HG03469 (cell line): ENCODE measurements around the gene NLRP9.

Experiments used
- ATAC-seq: cut with Tn5 transposase; IDR thresholded peaks from one replicate; pipeline ENCODE4 v1.9.1; 2021; ENCODE audit warnings: mild to moderate bottlenecking, moderate library complexity, moderate number of reproducible peaks; ENCODE audit not compliant: unreplicated experiment

Gene NLRP9

GRCh38 chr19:55704494-55705245 lies 33.5 kb downstream of the NLRP9 start:
- no peak for ATAC-seq

GRCh38 chr19:55703790-55704215 lies 34.4 kb downstream of the NLRP9 start:
- no peak for ATAC-seq

- no peak for ATAC-seq
Measured at GRCh38 chr19:55702131-55702627, 36.0 kb downstream of the NLRP9 start.

GRCh38 chr19:55700813-55701212 lies 37.4 kb downstream of the NLRP9 start:
- ATAC-seq, result no peak

- ATAC-seq, result no peak
Measured at GRCh38 chr19:55699221-55699620, 39.0 kb downstream of the NLRP9 start.

GRCh38 chr19:55698256-55698655 lies 39.9 kb downstream of the NLRP9 start:
- ATAC-seq, result no peak

- ATAC-seq, result no peak
Measured at GRCh38 chr19:55697698-55698097, 40.5 kb downstream of the NLRP9 start.

GRCh38 chr19:55697069-55697440 lies 41.1 kb downstream of the NLRP9 start:
- no peak for ATAC-seq

GRCh38 chr19:55696301-55697068 lies 41.7 kb downstream of the NLRP9 start:
- no peak for ATAC-seq

- no peak for ATAC-seq
Measured at GRCh38 chr19:55695511-55696290, 42.5 kb downstream of the NLRP9 start.

- no peak for ATAC-seq
Measured at GRCh38 chr19:55694656-55695491, 43.3 kb downstream of the NLRP9 start.

- ATAC-seq, result no peak
Measured at GRCh38 chr19:55694241-55694655, 44.0 kb downstream of the NLRP9 start.

GRCh38 chr19:55693336-55693974 lies 44.7 kb downstream of the NLRP9 start:
- ATAC-seq, result no peak

GRCh38 chr19:55692681-55693081 lies 45.5 kb downstream of the NLRP9 start:
- no peak for ATAC-seq

- no peak for ATAC-seq
Measured at GRCh38 chr19:55691561-55692481, 46.4 kb downstream of the NLRP9 start.

GRCh38 chr19:55690769-55691545 lies 47.2 kb downstream of the NLRP9 start:
- ATAC-seq, result no peak

- ATAC-seq, result no peak
Measured at GRCh38 chr19:55690109-55690768, 48.0 kb downstream of the NLRP9 start.
